HG03280 (cell line): ENCODE data around the gene ENGASE.

Source experiments
- ATAC-seq: cut with Tn5 transposase; IDR thresholded peaks from one replicate; pipeline ENCODE4 v1.9.1; 2021; ENCODE audit warnings: mild to moderate bottlenecking, moderate library complexity; ENCODE audit not compliant: unreplicated experiment

Gene ENGASE

DNA sequence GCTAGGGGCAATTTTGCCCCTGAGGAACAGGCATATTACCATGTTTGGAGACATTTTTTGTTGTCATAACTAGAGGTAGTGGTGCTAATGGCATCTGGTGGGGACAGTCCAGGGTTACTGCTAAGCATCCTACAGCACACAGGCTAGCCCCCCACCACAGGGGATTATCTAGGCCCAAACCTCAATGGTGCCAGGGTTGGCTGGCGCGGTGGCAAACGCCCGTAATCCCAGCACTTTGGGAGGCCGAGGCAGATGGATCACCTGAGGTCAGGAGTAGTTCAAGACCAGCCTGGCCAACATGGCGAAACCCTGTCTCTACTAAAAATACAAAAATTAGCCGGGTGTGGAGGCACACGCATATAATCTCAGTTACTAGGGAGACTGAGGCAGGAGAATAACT is 35.5 kb upstream of the ENGASE start:
- no peak for ATAC-seq

DNA sequence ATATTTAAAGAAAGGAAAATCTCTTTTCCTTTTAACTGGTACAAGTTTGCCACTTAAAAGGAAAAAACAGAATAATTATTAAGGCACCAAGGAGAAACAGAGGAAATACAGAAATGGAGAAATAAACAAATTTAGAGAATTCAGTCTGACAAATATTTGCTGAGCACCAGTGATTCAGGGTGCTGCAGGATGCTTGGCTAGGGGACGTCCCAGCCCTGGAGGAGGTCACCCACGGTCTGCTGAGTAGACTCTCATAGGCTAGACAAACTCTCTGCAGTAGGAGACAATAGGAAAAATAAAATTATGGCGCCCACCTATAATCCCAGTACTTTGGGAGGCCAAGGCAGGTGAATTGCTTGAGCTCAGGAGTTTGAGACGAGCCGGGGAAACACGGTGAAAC is 34.7 kb upstream of the ENGASE start:
- ATAC-seq, result no peak

DNA sequence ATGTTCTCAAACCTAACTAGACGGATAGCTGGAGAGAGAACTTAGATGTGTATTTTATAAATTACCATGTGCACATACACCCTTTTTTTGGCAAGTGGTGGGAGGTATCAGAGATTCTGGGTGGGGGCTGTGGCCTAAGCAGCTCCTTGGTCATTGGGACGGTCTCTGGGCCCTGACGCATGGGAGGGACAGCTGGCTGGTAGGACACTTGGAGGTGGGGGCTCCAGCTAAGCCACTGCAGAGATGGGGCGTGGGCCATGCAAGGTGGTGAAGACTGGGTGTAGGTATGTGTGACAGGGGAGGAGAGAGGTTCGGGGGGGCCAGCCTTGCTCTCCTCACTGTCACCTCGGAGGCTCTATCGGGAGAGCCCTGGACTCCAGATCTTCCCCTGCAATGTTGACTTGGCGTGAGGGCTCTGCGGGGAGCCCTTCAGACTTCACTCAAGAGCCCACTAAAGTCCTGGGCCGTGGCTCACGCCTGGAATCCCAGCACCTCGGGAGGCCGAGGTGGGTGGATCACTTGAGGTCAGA is 33.5 kb upstream of the ENGASE start:
- ATAC-seq, result no peak

DNA sequence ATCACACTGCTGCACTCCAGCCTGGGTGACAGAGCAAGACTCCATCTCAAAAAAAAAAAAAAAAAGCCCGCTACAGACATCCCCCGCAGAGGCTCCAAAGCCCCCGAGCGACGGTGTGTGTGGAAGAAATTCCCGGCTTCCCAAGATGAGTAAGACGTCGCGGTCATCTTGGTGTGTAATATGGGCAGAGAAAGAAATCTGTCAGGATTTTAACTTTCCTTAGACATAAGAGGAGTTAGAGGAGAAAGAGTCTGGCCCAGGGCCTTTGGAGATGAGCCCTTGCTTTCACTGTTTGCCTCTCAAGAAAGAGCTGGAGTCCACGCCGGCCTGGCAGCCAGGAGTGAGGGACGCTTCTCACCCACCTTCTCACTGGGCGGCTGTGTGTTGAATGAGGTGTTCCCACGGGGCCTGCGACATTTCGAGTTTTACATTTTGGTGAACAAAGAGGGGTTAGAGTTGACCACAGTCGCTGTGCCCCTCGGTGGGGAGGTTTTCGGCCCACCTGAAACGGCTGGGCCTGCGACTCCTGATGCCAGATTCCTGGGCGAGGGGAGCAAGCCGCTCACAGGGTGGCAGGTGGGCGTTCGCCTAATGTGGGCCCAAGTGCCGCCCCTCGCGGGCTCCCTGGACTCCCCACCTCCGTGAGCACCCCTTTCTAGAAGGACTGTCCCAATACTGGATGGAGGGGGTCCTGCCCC is 32.8 kb upstream of the ENGASE start:
- ATAC-seq, result no peak

DNA sequence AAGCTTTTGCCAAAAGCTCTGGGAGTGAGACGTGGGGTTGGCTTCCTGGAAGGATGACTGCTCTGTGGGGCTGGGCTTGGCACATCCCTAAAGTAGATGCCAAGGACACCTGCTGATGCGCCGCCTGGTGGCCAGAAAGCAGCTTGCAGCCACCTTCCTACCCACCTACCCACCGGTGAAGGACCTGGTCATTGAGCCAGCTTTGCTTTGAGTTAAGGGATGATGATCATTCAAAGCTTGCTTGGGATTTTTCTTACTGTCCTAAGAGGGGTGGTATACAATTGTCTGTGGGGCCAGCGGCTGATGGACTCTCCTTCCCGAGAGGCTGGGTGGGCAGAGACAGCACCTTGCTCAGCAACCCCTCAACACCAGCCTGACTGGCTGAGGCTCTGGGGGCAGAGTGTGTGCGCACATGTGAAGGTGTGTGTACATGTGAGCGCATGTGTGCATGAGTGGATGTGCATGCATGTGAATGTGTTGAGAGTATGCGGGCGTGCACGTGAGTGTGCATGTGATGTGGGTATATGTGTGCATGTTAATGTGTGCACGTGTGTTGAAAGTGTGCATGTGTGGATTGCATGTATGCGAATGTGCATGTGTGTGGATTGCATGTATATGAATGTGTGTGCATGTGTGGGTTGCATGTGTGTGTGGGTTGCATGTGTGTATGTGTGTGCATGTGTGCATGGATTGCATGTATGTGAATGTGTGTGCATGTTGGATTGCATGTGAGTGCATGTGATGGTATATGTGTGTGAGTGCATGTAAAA is 32.0 kb upstream of the ENGASE start:
- no peak for ATAC-seq

DNA sequence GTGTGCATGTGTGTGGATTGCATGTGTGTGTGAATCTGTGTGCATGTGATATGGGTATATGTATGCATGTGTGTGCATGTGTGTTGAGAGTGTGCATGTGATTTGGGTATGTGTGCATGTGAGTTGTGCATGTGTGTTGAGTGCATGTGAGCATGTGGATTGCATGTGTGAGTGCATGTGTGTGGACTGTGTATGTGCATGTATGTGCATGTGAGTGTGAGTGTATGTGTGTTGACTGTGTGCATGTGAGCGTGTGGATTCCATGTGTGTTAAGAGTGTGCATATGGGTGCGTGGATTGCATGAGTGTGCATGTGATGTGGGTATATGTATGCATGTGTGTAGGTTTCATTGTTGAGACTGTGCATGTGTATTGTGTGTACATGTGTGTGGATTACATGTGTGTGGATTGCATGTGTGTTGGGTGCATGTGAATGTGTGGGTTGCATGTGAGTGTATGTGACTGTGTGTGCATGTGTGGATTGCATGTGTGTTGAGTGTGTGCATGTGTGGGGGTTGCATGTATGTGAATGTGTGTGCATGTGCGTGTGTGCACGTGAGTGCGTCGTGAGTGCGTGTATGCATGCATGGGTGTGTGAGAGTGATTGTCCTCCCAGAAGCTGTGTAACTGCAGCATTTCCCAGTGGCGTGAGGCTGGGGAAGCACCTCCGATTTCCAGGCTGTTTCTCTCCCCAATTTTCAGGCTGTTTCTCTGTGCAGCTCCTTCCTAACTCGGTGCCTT is 31.3 kb upstream of the ENGASE start:
- ATAC-seq, result no peak

DNA sequence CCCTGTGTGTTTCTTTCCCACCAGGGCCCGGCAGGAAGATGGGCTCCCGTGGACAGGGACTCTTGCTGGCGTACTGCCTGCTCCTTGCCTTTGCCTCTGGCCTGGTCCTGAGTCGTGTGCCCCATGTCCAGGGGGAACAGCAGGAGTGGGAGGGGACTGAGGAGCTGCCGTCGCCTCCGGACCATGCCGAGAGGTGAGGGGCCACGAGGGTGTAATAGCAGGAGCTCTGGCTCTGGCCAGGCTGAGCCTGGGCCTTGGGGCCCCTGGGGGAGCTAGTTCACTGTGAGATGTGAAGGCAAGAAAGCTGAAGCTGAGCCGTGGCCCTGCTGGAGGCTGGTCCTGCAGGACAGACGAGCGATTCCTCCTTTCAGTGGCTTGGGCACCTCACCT is 30.7 kb upstream of the ENGASE start:
- no peak for ATAC-seq

DNA sequence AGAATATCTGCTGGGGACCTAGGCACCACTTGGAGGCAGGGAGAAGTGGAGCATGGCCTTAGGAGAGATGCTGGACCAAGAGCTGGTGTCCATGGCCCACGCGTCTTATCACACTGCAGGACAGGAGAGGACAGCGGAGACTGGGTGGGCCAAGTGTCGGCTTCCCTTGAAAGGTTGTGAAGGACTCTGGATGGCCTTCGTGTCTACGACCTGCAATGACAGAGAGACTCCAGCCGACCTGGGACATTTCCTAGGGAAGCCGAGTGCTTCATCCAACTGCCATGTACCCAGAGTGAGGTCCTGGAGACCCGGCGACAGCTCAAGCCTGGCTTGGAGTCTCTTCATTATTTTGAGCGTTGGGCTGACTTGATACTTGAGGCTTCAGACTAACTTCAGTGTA is 30.2 kb upstream of the ENGASE start:
- no peak for ATAC-seq

DNA sequence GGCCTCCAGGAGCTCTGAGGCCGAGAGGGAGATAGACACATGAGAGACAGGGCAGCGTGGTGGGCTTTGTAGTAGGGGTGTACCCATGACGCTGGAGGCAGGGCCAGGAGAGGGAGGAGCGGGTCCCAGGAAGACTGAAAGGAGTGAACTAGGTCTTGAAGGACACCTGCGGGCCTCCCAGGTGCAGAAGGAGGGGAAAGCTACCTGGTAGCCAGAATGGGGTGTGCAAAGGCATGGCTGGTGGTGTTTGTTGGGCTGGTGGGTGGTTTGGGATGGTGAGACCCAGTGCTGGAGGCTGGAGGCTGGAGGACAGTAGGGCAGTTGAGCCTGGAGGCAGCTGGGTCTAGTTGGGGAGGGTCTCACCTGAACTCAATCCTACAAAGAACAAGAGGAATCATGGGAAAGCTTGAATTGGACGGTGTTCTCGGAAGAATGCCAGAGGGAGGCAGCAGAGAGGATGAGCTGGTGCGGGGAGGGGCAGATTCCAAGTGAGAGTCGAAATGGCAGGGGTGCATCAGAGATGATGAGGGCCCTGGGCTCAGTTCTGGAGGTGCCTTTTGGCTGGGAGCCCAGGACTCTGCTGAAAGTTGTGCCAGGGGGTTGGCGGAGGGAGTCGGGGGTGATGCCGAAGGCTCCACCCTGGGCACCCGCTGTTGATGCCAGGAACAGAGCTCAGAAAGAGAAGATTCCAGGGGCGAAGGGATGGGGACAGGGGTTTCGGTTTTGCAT is 29.5 kb upstream of the ENGASE start:
- ATAC-seq, result no peak

DNA sequence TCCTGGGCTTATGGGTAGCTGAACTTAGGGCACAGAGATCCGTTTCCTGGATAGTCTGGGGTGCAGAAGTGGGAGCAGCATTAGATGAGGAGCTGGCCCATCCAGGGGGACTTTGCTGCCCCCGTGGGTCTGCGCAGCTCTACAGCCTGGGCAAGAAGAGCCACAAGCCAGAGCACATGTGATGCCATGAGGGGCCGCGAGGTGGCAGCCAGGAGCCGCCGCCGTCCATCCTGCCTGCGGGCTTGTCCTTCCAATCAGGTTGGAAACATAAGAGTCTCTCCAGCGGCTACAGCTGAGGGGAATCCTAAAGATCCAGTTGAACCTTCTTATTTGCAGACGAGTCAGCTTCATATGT is 28.8 kb upstream of the ENGASE start:
- ATAC-seq, result no peak

DNA sequence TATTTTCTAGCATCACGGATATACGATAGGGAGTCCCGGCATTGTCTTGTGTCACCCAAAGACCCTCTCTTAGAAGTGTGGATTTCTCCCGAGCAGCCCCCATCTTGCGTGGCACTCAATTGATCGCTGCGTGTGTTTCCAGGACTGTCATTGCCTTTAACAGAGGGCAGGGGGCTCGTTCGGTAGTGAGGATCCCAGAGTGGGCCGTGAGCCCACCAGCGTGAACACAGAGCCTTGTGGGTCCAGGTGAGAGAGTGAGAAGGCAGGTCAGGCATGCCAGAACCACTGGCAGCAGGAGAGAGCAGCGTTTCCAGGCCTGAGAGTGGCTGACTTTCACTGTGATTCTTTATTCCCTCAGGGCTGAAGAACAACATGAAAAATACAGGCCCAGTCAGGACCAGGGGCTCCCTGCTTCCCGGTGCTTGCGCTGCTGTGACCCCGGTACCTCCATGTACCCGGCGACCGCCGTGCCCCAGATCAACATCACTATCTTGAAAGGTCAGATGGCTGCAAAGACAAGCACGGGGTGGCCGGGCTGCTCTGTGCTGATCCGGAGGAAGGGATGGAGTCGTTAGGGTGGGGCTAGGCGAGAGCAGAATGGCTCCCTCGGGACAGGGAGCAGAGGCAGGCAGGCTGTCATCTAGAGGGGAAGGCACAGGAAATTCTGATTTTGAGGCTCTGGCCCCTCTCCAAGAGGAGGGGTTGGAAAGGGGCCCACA is 28.3 kb upstream of the ENGASE start:
- ATAC-seq, result no peak

DNA sequence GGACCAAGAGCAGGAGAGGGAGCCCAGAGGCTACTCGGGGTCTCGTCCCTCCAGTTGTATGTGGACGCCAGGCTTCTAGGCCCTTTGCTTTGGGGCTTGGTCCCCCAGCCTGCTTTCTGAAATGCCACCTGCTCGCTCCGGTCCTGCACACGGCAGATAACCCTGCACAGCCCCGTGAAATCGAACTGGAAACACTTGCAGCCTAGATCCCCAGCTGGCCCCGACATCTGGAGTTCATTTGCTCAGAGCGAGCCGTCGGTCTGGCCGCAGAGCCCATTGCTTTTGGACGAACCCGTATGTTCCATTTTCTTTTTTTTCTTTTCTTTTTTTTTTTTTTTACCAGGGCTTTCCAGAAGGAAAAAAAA is 27.7 kb upstream of the ENGASE start:
- no peak for ATAC-seq

DNA sequence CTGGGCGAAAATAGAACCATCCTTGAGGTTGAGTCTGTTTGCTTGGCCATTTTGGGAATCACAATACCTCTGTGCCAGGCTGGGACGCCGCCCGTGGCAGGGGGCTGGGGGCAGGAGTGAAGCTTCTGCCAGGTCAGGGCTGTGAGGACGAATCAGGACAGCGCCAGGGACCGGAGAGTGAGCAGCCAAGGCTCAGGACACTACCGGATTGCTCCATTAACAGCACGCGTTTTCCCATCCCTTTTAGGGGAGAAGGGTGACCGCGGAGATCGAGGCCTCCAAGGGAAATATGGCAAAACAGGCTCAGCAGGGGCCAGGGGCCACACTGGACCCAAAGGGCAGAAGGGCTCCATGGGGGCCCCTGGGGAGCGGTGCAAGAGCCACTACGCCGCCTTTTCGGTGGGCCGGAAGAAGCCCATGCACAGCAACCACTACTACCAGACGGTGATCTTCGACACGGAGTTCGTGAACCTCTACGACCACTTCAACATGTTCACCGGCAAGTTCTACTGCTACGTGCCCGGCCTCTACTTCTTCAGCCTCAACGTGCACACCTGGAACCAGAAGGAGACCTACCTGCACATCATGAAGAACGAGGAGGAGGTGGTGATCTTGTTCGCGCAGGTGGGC is 27.2 kb upstream of the ENGASE start:
- ATAC-seq, result no peak

DNA sequence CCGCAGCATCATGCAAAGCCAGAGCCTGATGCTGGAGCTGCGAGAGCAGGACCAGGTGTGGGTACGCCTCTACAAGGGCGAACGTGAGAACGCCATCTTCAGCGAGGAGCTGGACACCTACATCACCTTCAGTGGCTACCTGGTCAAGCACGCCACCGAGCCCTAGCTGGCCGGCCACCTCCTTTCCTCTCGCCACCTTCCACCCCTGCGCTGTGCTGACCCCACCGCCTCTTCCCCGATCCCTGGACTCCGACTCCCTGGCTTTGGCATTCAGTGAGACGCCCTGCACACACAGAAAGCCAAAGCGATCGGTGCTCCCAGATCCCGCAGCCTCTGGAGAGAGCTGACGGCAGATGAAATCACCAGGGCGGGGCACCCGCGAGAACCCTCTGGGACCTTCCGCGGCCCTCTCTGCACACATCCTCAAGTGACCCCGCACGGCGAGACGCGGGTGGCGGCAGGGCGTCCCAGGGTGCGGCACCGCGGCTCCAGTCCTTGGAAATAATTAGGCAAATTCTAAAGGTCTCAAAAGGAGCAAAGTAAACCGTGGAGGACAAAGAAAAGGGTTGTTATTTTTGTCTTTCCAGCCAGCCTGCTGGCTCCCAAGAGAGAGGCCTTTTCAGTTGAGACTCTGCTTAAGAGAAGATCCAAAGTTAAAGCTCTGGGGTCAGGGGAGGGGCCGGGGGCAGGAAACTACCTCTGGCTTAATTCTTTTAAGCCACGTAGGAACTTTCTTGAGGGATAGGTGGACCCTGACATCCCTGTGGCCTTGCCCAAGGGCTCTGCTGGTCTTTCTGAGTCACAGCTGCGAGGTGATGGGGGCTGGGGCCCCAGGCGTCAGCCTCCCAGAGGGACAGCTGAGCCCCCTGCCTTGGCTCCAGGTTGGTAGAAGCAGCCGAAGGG is 26.4 kb upstream of the ENGASE start:
- no peak for ATAC-seq

DNA sequence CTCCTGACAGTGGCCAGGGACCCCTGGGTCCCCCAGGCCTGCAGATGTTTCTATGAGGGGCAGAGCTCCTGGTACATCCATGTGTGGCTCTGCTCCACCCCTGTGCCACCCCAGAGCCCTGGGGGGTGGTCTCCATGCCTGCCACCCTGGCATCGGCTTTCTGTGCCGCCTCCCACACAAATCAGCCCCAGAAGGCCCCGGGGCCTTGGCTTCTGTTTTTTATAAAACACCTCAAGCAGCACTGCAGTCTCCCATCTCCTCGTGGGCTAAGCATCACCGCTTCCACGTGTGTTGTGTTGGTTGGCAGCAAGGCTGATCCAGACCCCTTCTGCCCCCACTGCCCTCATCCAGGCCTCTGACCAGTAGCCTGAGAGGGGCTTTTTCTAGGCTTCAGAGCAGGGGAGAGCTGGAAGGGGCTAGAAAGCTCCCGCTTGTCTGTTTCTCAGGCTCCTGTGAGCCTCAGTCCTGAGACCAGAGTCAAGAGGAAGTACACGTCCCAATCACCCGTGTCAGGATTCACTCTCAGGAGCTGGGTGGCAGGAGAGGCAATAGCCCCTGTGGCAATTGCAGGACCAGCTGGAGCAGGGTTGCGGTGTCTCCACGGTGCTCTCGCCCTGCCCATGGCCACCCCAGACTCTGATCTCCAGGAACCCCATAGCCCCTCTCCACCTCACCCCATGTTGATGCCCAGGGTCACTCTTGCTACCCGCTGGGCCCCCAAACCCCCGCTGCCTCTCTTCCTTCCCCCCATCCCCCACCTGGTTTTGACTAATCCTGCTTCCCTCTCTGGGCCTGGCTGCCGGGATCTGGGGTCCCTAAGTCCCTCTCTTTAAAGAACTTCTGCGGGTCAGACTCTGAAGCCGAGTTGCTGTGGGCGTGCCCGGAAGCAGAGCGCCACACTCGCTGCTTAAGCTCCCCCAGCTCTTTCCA is 25.5 kb upstream of the ENGASE start:
- ATAC-seq, result no peak

DNA sequence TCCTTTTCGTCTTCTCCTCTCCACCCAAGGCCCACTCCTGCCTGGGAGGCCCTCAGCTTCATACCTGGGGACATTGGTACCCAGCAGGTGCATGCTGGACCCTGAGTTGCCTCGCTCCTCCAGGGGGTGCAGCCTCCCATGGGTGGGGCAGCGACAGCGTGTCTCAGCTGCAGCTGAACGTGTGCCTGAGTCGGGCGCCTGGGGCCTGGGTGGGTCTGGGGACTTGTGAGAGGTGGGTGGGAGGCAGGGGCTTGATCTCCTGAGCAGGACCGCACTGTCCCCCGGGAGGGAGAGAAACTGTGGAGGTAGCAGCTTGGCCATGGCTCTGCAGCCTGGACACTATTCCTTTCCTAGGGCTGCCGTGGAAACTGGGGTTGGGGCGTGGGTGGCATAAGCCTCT is 24.8 kb upstream of the ENGASE start:
- no peak for ATAC-seq

DNA sequence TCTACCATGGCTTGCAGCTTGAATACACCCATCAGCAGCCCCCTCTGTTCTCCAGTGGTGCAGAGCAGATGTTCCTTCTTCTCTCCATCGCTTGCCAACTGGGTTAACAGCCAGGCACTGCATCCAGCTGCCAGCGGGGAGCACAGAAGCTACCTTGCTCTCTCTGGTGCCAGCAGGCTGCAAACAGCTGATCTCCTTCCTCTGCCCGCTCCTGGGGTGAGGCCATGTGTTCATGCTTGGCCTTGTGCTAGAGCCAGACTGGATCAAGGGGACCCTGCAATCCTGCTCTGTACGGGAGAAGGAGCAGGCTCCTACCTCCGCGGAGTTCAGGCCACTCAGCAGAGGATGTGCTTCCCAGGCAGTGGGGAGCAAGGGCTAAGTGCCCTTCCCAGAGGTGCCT is 24.1 kb upstream of the ENGASE start:
- ATAC-seq, result no peak

DNA sequence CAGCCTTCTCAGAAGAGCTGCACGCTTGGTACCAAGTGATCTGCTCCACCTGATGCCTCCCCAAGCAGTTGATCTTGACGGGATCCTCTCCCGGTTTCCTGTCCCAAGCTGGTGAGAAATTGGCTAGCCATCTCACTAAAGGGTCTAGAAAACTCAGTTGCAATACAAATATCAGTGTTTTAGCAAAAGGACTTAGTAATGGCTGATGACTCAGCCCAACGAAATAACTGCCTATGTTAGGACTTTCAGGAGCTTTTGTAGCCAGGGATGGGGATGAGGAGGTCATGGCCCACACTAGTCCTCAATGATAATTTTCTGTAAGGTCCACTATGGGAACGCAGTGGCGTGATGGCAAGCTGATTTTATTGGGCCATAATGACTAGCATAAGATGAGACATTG is 23.3 kb upstream of the ENGASE start:
- ATAC-seq, result no peak
